Measurements from ENCODE around the gene STYX. TPM values are rescaled to one million over a fixed set of nuclear protein-coding genes. Genes with fewer than 3 reads are reported as not detected.

STYX gene
- total RNA-seq, 2 experiments from 2014 or later = 15.9 to 17.0 TPM

GRCh38 chr14:52791223-52792096, 61.5 kb downstream of the STYX start, which contains the start of gene GNPNAT1:
TSS of gene GNPNAT1 (minus strand) at chr14:52791607. CDS start at chr14:52784650, 6,957 bp downstream.
- DNase-seq = peak; percentile 88
- ChIA-PET CTCF (interaction anchor here (0.8 kb wide), 1 partner anchor 264 kb away, joined by 3 read pairs; no protein-coding TSS in a partner anchor), POLR2A (interaction anchor here (0.6 kb wide), 2 partner anchors 15 to 33 kb away, joined by 3 to 4 read pairs; no protein-coding TSS in a partner anchor)
- H3K27me3 Mint-ChIP-seq = no peaks in the 10 kb centered on the region
- H3K4me1 Mint-ChIP-seq (ENCODE audit: low read depth) = peaks cover 41% of the 10 kb centered on the region
- H3K4me3 Mint-ChIP-seq = peak within 1 kb of the TSS; percentile 94
- intact Hi-C loops (cut with micrococcal nuclease) = loop anchor here (1.0 to 2.0 kb wide), 4 partner anchors 49 to 239 kb away; partner anchors contain the start of genes GPR137C, PSMC6, STYX and TXNDC16
- H3K9me3 Mint-ChIP-seq = peaks cover under 1% of the 10 kb centered on the region
- peak within 1 kb of the TSS; percentile 54 for H3K27ac Mint-ChIP-seq
- peaks cover 1% of the 10 kb centered on the region for H3K36me3 Mint-ChIP-seq

GRCh38 chr14:52792097-52792415, 62.1 kb downstream of the STYX start:
- DNase-seq = no peak
- H3K9me3 Mint-ChIP-seq = peaks cover 2% of the 10 kb centered on the region
- peak overlapping the region; percentile 45 for H3K27ac Mint-ChIP-seq
- intact Hi-C loops (cut with micrococcal nuclease) = no loop called here
- POLR2A ChIA-PET = no interaction called here
- no peaks in the 10 kb centered on the region for H3K27me3 Mint-ChIP-seq
- peaks cover 41% of the 10 kb centered on the region for H3K4me1 Mint-ChIP-seq (ENCODE audit: low read depth)
- CTCF ChIA-PET = no interaction called here
- peaks cover 2% of the 10 kb centered on the region for H3K36me3 Mint-ChIP-seq
- peak overlapping the region; percentile 75 for H3K4me3 Mint-ChIP-seq

- Mint-ChIP-seq H3K27ac (no peak overlapping the region), H3K27me3 (no peaks in the 10 kb centered on the region), H3K36me3 (peaks cover 2% of the 10 kb centered on the region), H3K9me3 (peaks cover 2% of the 10 kb centered on the region), H3K4me3 (no peak overlapping the region), H3K4me1 (ENCODE audit: low read depth) (peaks cover 35% of the 10 kb centered on the region)
- intact Hi-C loops (cut with micrococcal nuclease) = no loop called here
- ChIA-PET POLR2A (no interaction called here), CTCF (no interaction called here)
- no peak for DNase-seq
These were observed 63.1 kb downstream of the STYX start for GRCh38 chr14:52793061-52793460.

- ChIA-PET POLR2A (no interaction called here), CTCF (no interaction called here)
- no peaks in the 10 kb centered on the region for H3K27me3 Mint-ChIP-seq
- intact Hi-C loops (cut with micrococcal nuclease) = no loop called here
- no peak for DNase-seq
- peaks cover 2% of the 10 kb centered on the region for H3K36me3 Mint-ChIP-seq
- H3K27ac Mint-ChIP-seq = peak overlapping the region; percentile 13
- H3K4me1 Mint-ChIP-seq (ENCODE audit: low read depth) = peaks cover 5% of the 10 kb centered on the region
- H3K9me3 Mint-ChIP-seq = peaks cover 2% of the 10 kb centered on the region
- no peak overlapping the region for H3K4me3 Mint-ChIP-seq
These were observed 67.7 kb downstream of the STYX start for GRCh38 chr14:52797653-52798052.

- ChIA-PET CTCF (no interaction called here), POLR2A (no interaction called here)
- Mint-ChIP-seq H3K4me1 (ENCODE audit: low read depth) (peaks cover 5% of the 10 kb centered on the region), H3K4me3 (no peak overlapping the region), H3K27me3 (no peaks in the 10 kb centered on the region), H3K9me3 (peaks cover 2% of the 10 kb centered on the region), H3K36me3 (peaks cover 2% of the 10 kb centered on the region), H3K27ac (no peak overlapping the region)
- DNase-seq = no peak
- intact Hi-C loops (cut with micrococcal nuclease) = no loop called here
These were observed 68.9 kb downstream of the STYX start for GRCh38 chr14:52798826-52799225.

DNA sequence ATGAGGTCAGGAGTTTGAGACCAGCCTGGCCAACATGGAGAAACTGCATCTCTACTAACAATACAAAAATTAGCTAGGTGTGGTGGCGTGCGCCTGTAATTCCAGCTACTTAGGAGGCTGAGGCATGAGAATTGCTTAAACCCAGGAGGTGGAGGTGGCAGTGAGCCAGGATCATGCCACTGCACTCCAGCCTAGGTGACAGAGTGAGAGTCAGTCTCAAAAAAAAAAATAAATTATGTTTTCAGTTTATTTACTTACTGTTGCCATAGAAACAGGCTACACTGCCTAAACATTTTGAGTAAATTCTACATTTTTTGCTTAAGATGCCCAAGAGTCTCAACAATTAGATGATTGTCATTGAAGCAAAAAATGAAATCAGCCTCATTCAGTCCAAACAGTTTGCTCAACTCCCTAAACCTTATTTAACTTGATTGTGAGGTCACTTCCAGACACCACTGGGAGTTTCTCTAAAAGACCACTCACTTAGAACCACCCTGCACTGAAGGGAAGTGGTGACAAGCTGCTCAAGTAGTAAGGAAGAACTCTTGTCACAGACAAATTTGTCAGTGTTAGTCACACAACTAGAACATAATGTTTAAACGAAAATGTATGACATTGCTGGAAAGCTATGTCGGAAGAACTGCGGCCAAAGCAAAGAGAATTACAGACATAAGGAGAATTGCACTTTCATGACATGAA, 71.2 kb downstream of the STYX start:
- Mint-ChIP-seq H3K4me3 (no peak overlapping the region), H3K9me3 (peaks cover 2% of the 10 kb centered on the region), H3K36me3 (peaks cover 2% of the 10 kb centered on the region), H3K4me1 (ENCODE audit: low read depth) (peaks cover 9% of the 10 kb centered on the region), H3K27me3 (no peaks in the 10 kb centered on the region), H3K27ac (no peak overlapping the region)
- intact Hi-C loops (cut with micrococcal nuclease) = no loop called here
- no peak for DNase-seq
- CTCF ChIA-PET = no interaction called here
- POLR2A ChIA-PET = no interaction called here

DNA sequence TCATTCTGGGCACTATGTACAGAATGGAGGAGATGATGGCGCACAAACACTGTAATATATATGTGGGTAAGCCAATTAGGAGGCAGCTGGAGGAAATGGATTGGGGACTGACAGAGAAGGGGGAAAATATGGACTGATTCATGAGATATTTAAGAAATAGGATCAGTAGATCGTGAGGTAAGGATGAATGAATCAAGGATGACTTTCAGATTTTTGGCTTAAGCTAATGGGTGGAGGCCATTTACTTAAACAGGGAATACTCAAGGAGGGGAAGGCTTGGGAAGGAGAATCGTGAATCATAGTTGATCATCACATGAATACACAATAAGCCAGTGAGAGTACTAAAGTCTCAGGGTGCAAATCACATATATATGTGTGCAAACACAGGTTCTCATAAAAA, 72.6 kb downstream of the STYX start:
- H3K36me3 Mint-ChIP-seq = no peaks in the 10 kb centered on the region

DNA sequence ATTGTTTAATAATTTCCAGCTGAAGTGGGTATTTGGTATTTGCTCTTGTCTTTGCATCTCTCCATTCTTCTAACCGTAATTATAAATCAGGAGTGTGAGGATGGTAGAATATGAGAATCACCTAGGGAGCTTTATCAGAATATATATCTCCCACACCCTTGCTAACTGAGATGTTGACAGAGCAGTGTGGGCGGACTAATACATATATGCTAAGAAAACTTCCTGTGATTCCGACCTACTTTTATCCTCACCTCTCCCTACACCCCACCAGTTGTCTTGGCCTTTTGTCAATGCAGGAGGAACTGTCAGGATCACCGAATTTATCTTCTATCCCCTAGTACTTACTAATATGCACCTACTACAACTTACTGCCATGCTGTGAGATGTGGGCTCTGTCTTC, 76.1 kb downstream of the STYX start:
- no peaks in the 10 kb centered on the region for H3K9me3 Mint-ChIP-seq
- ChIA-PET CTCF (no interaction called here), POLR2A (no interaction called here)
- no peaks in the 10 kb centered on the region for H3K27me3 Mint-ChIP-seq
- no peaks in the 10 kb centered on the region for H3K36me3 Mint-ChIP-seq
- no peak overlapping the region for H3K27ac Mint-ChIP-seq
- no peak overlapping the region for H3K4me3 Mint-ChIP-seq
- no peak for DNase-seq
- peaks cover 10% of the 10 kb centered on the region for H3K4me1 Mint-ChIP-seq (ENCODE audit: low read depth)
- intact Hi-C loops (cut with micrococcal nuclease) = no loop called here

More for the DNA sequence above, 72.6 kb downstream of the STYX start:
- Mint-ChIP-seq H3K4me3 (no peak overlapping the region), H3K27me3 (no peaks in the 10 kb centered on the region), H3K4me1 (ENCODE audit: low read depth) (peaks cover 10% of the 10 kb centered on the region), H3K9me3 (no peaks in the 10 kb centered on the region), H3K27ac (no peak overlapping the region)
- CTCF ChIA-PET = no interaction called here
- DNase-seq = no peak
- POLR2A ChIA-PET = no interaction called here
- intact Hi-C loops (cut with micrococcal nuclease) = no loop called here

DNA sequence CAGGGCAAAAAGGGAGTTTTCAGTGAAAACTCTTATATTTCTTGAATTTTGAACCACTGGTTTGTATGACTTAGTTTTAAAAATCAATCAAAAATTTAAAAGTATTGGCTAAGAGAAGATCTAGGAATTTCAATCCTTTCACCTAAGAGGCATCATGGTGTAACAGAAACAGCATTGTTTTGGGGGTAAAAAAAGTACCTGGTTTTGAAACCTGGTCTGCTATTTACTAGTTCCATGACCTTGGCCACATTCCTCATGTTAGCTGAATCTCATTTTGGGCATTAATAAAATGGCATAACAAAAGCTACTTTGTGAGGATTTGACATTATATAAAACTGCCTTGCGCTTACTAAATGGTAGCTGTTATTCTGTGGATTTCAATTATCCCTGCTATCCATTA, 78.1 kb downstream of the STYX start:
- Mint-ChIP-seq H3K4me3 (no peak overlapping the region), H3K36me3 (no peaks in the 10 kb centered on the region), H3K9me3 (no peaks in the 10 kb centered on the region), H3K4me1 (ENCODE audit: low read depth) (peaks cover 5% of the 10 kb centered on the region), H3K27me3 (no peaks in the 10 kb centered on the region), H3K27ac (no peak overlapping the region)
- intact Hi-C loops (cut with micrococcal nuclease) = no loop called here
- CTCF ChIA-PET = no interaction called here
- DNase-seq = no peak
- POLR2A ChIA-PET = no interaction called here

DNA sequence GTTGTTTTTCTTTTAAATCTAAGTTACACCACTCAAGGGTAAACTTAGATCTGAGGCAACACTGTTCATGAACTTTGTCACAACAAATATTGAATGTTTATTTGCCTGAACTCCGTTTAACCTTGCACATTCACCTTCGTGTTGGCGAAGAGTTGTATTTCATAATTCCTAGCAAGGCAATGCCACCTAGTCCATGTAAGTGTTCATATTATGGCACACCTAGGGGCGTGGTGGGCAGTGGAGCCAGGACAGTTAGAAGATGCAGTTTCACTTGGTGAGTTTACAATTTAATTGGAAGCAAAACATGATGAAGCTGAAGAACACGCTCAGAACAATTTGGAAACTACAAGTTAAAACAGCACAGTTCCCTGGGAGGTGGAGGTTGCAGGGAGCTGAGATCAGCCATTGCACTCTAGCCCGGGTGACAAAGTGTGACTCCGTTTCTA, 91.9 kb downstream of the STYX start:
- Mint-ChIP-seq H3K4me1 (ENCODE audit: low read depth) (peaks cover 5% of the 10 kb centered on the region), H3K9me3 (no peaks in the 10 kb centered on the region), H3K27me3 (peaks cover 3% of the 10 kb centered on the region), H3K27ac (no peak overlapping the region), H3K36me3 (no peaks in the 10 kb centered on the region), H3K4me3 (no peak overlapping the region)
- DNase-seq = no peak
- ChIA-PET CTCF (interaction anchor here (0.7 to 2.1 kb wide), 2 partner anchors 54 to 140 kb away, joined by 3 to 12 read pairs; no protein-coding TSS in a partner anchor), POLR2A (no interaction called here)
- intact Hi-C loops (cut with micrococcal nuclease) = loop anchor here (2.0 kb wide), 2 partner anchors 233 to 359 kb away; no protein-coding TSS in a partner anchor

DNA sequence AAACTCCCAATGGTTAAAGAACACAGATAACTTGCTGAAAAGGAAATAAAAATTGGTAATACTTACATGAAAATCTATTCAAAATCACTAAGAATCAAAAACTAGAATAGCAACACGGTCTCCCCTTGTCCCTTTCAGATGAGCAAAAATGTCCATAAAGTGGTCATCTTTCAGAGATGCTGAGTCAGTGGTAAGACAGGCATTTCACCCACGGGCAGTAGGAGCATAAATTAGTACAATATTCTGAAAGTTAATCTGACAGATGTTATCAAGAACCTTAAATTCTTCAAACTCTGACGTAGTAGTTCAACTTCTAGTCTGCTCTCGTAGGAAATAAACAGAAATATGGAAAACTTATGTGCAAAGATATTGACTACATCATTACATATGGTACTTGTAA, 94.5 kb downstream of the STYX start:
- Mint-ChIP-seq H3K4me1 (ENCODE audit: low read depth) (peaks cover 5% of the 10 kb centered on the region), H3K4me3 (no peak overlapping the region), H3K9me3 (no peaks in the 10 kb centered on the region), H3K27me3 (peaks cover 3% of the 10 kb centered on the region), H3K27ac (no peak overlapping the region), H3K36me3 (no peaks in the 10 kb centered on the region)
- intact Hi-C loops (cut with micrococcal nuclease) = no loop called here
- ChIA-PET CTCF (interaction anchor here (0.9 to 4.0 kb wide), 11 partner anchors 10 to 481 kb away, joined by 3 to 69 read pairs (median 4); no protein-coding TSS in a partner anchor), POLR2A (interaction anchor here (0.8 kb wide), 1 partner anchor 124 kb away, joined by 4 read pairs; no protein-coding TSS in a partner anchor)
- DNase-seq = no peak
